ENCODE results near the gene SCAF8.

The SCAF8 gene

GRCh38 chr6:154878871-154879491 is 145.8 kb downstream of the SCAF8 start:
- DNase-seq (ENCODE audit: low spot score) = no peak
- no peak for FAIRE-seq

GRCh38 chr6:154882107-154882506 is 148.9 kb downstream of the SCAF8 start:
- DNase-seq (ENCODE audit: low spot score) = no peak
- no peak for FAIRE-seq

Data from urothelium cell line (cell line).